ENCODE results near the gene FADS6. TPM values are rescaled to one million over a fixed set of nuclear protein-coding genes. Genes with fewer than 3 reads are reported as not detected.

FADS6 gene
- total and polyA plus RNA-seq, 3 donors from 2014 or later = 0.95 to 2.0 (median 1.4) TPM

DNA sequence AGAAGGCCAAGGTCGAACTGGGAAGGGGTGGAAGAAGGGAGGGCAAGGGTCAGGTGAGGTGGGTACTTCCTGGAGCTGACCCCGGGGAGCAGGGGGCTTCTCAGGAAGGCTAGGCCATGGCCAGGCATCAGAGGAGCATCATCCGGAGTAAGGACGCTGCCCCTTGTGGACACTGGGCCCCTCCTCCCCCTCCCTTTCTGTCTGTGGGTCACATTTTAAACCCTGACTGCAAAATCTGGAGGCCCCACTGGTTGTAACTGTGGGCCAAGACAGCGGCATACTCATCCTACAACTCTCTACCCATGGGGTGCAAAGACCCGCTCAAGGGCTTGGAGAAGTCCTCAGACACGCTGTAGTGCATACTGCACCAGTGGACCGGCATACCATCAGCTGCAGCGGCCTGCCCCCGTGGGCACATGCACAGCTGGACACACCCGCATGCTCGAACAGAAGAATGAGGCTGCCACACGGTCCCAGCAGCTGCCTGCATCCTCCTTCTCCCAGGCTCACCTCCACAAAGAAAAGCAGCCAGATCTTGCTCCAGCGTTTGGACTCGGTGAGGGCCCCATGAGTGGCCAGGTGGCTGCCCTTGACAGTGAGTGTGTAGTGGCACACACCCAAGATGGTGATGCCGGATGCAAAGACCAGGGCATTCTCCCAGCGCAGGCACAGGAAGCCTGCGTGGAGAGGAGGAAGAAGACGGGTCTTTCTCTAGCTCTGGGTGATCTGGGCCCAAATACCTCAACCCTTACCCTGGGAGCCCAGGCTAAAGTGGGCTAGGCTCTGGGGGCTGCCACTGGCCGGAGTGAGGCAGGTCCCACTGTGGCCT lies 1.2 kb downstream of the FADS6 start:
- no peak for DNase-seq
- intact Hi-C loops (cut with DNase I; ENCODE audit: low total_unique reads) = no loop called here
- H3K36me3 ChIP-seq (ENCODE audit: low read depth, missing control alignments) = no peaks in the 10 kb centered on the region
- H3K27me3 ChIP-seq = no peaks in the 10 kb centered on the region
- H3K9me3 ChIP-seq = no peaks in the 10 kb centered on the region
- peaks cover 9% of the 10 kb centered on the region for H3K4me1 ChIP-seq
- H3K4me3 ChIP-seq = no peak overlapping the region
- H3K27ac ChIP-seq = no peak overlapping the region
- WGBS, 2 donors = 49 to 51% methylated on average over 18 to 20 of the region's 20 CpGs
- TF ChIP-seq POLR2A (IDR thresholded peaks at IDR 0.05) = no peak
- TF ChIP-seq, protein P1, sequence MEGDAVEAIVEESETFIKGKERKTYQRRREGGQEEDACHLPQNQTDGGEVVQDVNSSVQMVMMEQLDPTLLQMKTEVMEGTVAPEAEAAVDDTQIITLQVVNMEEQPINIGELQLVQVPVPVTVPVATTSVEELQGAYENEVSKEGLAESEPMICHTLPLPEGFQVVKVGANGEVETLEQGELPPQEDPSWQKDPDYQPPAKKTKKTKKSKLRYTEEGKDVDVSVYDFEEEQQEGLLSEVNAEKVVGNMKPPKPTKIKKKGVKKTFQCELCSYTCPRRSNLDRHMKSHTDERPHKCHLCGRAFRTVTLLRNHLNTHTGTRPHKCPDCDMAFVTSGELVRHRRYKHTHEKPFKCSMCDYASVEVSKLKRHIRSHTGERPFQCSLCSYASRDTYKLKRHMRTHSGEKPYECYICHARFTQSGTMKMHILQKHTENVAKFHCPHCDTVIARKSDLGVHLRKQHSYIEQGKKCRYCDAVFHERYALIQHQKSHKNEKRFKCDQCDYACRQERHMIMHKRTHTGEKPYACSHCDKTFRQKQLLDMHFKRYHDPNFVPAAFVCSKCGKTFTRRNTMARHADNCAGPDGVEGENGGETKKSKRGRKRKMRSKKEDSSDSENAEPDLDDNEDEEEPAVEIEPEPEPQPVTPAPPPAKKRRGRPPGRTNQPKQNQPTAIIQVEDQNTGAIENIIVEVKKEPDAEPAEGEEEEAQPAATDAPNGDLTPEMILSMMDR (IDR thresholded peaks at IDR 0.05) = no peak

DNA sequence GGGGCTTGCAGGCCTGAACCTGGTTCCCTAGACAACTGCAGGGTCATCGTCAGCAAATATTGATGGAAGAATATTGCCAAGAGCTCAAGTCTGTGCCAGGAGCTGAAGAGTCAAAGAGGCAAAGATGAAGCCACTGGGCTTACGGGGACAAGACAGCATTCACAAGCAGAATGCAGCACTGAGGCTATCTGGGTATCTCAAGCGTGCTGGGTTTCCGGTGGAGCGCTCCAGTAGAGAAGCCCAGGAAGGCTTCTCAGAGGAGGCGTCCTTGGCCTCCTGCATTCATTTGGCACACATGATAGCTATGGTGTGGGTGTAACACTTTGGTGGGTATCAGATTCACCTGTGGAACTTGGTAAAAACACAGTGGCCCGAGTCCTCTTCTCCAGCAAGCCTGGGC lies 2.9 kb downstream of the FADS6 start:
- WGBS, 2 donors = 91 to 92% methylated on average over 4 to 7 of the region's 7 CpGs
- Histone ChIP-seq H3K27me3 (no peaks in the 10 kb centered on the region), H3K4me1 (peaks cover 9% of the 10 kb centered on the region), H3K4me3 (no peak overlapping the region), H3K9me3 (no peaks in the 10 kb centered on the region), H3K36me3 (ENCODE audit: low read depth, missing control alignments) (no peaks in the 10 kb centered on the region), H3K27ac (no peak overlapping the region)
- intact Hi-C loops (cut with DNase I; ENCODE audit: low total_unique reads) = no loop called here
- no peak for DNase-seq
- TF ChIP-seq, protein P1 (IDR thresholded peaks at IDR 0.05) = no peak
- no peak for TF ChIP-seq POLR2A (IDR thresholded peaks at IDR 0.05)

DNA sequence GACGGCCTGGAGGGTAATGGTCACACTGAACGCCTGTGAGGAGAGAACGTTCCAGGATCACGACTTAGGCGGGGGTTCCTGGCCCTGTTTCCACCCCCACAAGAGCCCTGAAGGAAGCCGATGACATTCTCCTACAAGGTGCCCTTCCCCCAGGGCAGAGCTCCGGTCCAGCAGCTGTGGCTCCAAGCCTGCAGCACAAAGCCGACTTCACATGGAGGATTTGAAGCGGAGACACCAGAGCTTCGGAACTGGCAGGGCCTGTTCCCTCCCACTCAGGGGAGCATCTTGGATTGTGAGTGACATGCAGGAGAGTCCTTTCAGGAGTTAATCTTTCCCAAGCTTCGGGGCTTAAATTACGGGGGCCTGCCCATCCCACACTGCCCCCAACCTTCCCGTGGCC lies 5.0 kb downstream of the FADS6 start:
- H3K4me1 ChIP-seq = peaks cover 6% of the 10 kb centered on the region
- intact Hi-C loops (cut with DNase I; ENCODE audit: low total_unique reads) = no loop called here
- TF ChIP-seq, protein P1 (IDR thresholded peaks at IDR 0.05) = no peak
- no peak for TF ChIP-seq POLR2A (IDR thresholded peaks at IDR 0.05)
- no peaks in the 10 kb centered on the region for H3K27me3 ChIP-seq
- no peaks in the 10 kb centered on the region for H3K9me3 ChIP-seq
- H3K4me3 ChIP-seq = no peak overlapping the region
- H3K27ac ChIP-seq = no peak overlapping the region
- H3K36me3 ChIP-seq (ENCODE audit: low read depth, missing control alignments) = no peaks in the 10 kb centered on the region
- DNase-seq = no peak
- 58 to 67% methylated on average over 13 of the region's 13 CpGs for WGBS, 2 donors

DNA sequence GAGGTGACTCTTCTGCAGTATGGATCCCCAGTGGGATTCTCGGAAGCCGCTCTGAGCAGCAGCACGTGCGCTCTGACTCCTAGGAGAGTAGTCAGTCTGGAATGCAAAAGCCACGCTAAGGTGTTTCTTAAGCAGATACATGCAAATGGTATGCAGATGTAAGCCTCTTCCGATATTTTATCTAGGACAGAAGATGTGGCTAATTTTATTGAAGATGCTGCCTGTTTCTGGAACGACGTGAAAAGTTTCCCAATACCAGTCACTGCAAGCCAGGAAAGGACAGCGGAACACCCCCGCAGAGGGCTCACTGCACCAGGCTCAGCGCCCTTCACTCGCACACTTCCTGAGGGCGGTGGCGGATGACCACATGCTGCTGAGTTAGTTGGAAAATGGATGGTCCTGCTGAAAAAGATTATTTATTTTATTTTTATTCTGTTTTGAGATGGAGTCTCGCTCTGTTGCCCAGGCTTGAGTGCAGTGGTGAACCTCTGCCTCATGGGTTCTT lies 10.1 kb downstream of the FADS6 start:
- WGBS, 2 donors = 80 to 85% methylated on average over 15 of the region's 15 CpGs
- Histone ChIP-seq H3K36me3 (ENCODE audit: low read depth, missing control alignments) (no peaks in the 10 kb centered on the region), H3K27ac (no peak overlapping the region), H3K27me3 (no peaks in the 10 kb centered on the region), H3K4me3 (no peak overlapping the region), H3K4me1 (no peaks in the 10 kb centered on the region), H3K9me3 (no peaks in the 10 kb centered on the region)
- TF ChIP-seq, protein P1 (IDR thresholded peaks at IDR 0.05) = no peak
- no peak for TF ChIP-seq POLR2A (IDR thresholded peaks at IDR 0.05)
- intact Hi-C loops (cut with DNase I; ENCODE audit: low total_unique reads) = no loop called here
- no peak for DNase-seq
